Spleen (tissue), 7 donors: ENCODE results near the gene PCNX4.

Experiments used
- POLR2A ChIP-seq, 3 donors: fragments of 450-650 bp; IDR thresholded peaks; one replicate each; pipeline ENCODE4 v1.5.1; 2017; ENCODE audit warnings: antibody characterized with exemption in 3 of 3, mild to moderate bottlenecking in 1 of 3
- TF ChIP-seq, protein P1 (sequence below), 11 experiments: fragments of 200-600 bp in 7 of 11; fragments of 450-650 bp in 4 of 11; sonication (generic) in 4 of 11; IDR thresholded peaks in 8 of 11; conservative IDR thresholded peaks in 3 of 11; 1 replicate in 7 of 11; 2 replicates in 4 of 11; pipeline versions ENCODE4 v1.4.0 to v1.8.0; 2016 to 2021; ENCODE audit warnings: antibody characterized with exemption in 11 of 11, inconsistent platforms in 4 of 11, mild to moderate bottlenecking in 1 of 11
- donor health status: DM: no; HTN: no; CAD: no; lungs with moderate emphysema.
- donor health status: DM: no; HTN: no; CAD: no.
- donor health status: DM: no; HTN: no; CAD: no.

DNA sequence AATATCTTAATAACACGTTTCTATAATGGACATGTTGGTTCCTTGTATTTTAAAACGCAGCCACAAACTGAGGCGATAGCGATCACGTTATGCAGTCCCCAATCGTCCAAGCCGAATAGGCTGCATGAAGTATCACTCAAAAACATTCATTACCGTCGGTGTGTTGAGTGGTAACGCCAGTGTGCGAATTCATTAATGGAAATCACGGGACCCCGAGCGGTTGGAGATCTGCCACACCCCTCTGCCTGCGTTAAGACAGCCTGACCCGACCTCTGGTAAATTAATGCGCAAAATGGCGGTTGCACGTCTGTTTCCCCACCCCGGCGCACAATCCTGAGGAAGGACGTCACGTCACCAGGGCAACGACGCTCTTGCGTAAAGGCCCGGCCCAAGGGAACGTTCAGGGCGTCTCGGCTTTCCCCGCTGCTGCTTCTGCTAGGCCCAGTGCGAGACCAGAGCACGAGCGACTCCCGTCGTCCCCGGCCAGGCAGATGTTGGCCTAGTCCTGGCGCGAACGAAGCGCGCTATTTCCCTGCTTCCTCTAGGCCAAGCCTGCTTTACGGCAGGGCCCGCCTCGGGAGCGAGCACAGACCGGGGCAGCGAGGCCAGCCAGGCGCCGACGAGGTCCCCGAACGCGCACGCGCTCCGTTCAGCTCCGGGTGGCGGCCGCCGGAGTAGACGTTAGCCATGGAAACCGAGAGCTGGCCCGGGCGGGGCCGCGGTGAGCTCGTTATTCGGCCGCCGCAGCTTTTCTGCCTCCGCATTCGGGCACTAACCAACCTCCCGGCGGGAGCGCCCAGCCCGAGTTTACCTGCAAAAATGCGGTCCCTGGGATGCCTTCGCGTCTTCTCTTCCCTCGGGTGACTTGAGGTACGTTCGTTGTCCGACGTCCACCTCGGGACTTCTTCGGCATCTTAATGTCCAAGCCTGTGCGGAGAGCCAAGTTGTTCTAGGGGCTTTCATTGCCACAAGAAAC lies at the start of gene PCNX4:
- TF ChIP-seq, protein P1, sequence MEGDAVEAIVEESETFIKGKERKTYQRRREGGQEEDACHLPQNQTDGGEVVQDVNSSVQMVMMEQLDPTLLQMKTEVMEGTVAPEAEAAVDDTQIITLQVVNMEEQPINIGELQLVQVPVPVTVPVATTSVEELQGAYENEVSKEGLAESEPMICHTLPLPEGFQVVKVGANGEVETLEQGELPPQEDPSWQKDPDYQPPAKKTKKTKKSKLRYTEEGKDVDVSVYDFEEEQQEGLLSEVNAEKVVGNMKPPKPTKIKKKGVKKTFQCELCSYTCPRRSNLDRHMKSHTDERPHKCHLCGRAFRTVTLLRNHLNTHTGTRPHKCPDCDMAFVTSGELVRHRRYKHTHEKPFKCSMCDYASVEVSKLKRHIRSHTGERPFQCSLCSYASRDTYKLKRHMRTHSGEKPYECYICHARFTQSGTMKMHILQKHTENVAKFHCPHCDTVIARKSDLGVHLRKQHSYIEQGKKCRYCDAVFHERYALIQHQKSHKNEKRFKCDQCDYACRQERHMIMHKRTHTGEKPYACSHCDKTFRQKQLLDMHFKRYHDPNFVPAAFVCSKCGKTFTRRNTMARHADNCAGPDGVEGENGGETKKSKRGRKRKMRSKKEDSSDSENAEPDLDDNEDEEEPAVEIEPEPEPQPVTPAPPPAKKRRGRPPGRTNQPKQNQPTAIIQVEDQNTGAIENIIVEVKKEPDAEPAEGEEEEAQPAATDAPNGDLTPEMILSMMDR (IDR thresholded peaks at IDR 0.05 in 8 of 11, conservative IDR thresholded peaks at IDR 0.05 in 3 of 11) = peak in 5 of 11 experiments; percentile 15 to 34 (median 19)
- peak; percentile 65 to 91 (median 71) for TF ChIP-seq POLR2A (IDR thresholded peaks at IDR 0.05)
